GM20000 (cell line): ENCODE measurements around the gene MED29.

ENCODE experiments used
- DNase-seq: peaks from one replicate; pipeline ENCODE4 v3.0.0; 2012; ENCODE audit warnings: low spot score
- TF ChIP-seq, protein P1 (sequence below): IDR thresholded peaks from 2 replicates; pipeline ENCODE4 v1.5.1; 2012; ENCODE audit warnings: mild to moderate bottlenecking, control low read depth; ENCODE audit errors: extremely low read depth, missing control alignments

MED29 gene

GRCh38 chr19:39350156-39350555 is 41.0 kb upstream of the MED29 start:
- DNase-seq, result no peak
- TF ChIP-seq, protein P1, sequence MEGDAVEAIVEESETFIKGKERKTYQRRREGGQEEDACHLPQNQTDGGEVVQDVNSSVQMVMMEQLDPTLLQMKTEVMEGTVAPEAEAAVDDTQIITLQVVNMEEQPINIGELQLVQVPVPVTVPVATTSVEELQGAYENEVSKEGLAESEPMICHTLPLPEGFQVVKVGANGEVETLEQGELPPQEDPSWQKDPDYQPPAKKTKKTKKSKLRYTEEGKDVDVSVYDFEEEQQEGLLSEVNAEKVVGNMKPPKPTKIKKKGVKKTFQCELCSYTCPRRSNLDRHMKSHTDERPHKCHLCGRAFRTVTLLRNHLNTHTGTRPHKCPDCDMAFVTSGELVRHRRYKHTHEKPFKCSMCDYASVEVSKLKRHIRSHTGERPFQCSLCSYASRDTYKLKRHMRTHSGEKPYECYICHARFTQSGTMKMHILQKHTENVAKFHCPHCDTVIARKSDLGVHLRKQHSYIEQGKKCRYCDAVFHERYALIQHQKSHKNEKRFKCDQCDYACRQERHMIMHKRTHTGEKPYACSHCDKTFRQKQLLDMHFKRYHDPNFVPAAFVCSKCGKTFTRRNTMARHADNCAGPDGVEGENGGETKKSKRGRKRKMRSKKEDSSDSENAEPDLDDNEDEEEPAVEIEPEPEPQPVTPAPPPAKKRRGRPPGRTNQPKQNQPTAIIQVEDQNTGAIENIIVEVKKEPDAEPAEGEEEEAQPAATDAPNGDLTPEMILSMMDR, result no peak

- TF ChIP-seq, protein P1, result peak; percentile 28
Measured at GRCh38 chr19:39351537-39352064, 39.6 kb upstream of the MED29 start.

GRCh38 chr19:39352381-39353255 is 38.6 kb upstream of the MED29 start:
- no peak for DNase-seq

More at GRCh38 chr19:39351537-39352064, 39.6 kb upstream of the MED29 start:
- DNase-seq, result peak; percentile 90

GRCh38 chr19:39355253-39355652 is 35.9 kb upstream of the MED29 start:
- TF ChIP-seq, protein P1, result no peak
- no peak for DNase-seq

More at GRCh38 chr19:39352381-39353255, 38.6 kb upstream of the MED29 start:
- TF ChIP-seq, protein P1, result no peak

DNA sequence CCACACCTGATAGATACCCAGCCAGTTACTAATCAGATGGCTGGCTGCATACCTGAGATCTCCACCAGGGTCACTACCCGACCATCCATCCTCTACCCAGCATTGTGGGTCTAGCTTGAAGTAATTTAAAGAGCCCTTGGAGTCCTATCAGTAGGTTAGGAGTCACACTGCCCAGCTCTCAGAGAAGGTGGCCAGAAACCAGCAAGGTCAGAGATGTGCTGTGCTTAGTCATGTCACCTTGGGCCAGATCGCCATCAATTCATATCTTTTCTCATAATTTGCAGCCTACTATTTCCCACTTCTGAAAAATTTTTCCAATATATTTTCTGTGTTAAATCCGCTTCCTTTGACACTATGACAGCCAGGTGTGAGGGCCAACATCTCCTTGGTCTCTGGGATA is 35.1 kb upstream of the MED29 start:
- no peak for DNase-seq
- TF ChIP-seq, protein P1, result no peak

GRCh38 chr19:39356647-39357046 is 34.5 kb upstream of the MED29 start:
- no peak for DNase-seq
- TF ChIP-seq, protein P1, result no peak

GRCh38 chr19:39359026-39359425 is 32.2 kb upstream of the MED29 start:
- no peak for DNase-seq
- TF ChIP-seq, protein P1, result no peak
